ENCODE results near the gene DUSP6.

The DUSP6 gene

GRCh38 chr12:89320735-89321134 lies 31.6 kb downstream of the DUSP6 start:
- Histone ChIP-seq H3K27me3 (ENCODE audit: control insufficient read depth, insufficient read depth, low read length) (no peaks in the 10 kb centered on the region), H3K9me3 (replicated peaks; ENCODE audit: low read length) (no peaks in the 10 kb centered on the region), H3K4me3 (ENCODE audit: low read length) (no peak overlapping the region), H3K4me1 (ENCODE audit: control insufficient read depth, insufficient read depth, low read length) (no peaks in the 10 kb centered on the region), H3K4me2 (ENCODE audit: low read length) (no peak overlapping the region), H3K36me3 (ENCODE audit: insufficient read depth, low read length) (no peaks in the 10 kb centered on the region), H3K9ac (ENCODE audit: low read depth, low read length) (no peak overlapping the region)

GRCh38 chr12:89319606-89320005 lies 32.7 kb downstream of the DUSP6 start:
- Histone ChIP-seq H3K4me1 (ENCODE audit: control insufficient read depth, insufficient read depth, low read length) (no peaks in the 10 kb centered on the region), H3K4me3 (ENCODE audit: low read length) (no peak overlapping the region), H3K36me3 (ENCODE audit: insufficient read depth, low read length) (no peaks in the 10 kb centered on the region), H3K9ac (ENCODE audit: low read depth, low read length) (no peak overlapping the region), H3K4me2 (ENCODE audit: low read length) (no peak overlapping the region), H3K27me3 (ENCODE audit: control insufficient read depth, insufficient read depth, low read length) (no peaks in the 10 kb centered on the region), H3K9me3 (replicated peaks; ENCODE audit: low read length) (no peaks in the 10 kb centered on the region)

- Histone ChIP-seq H3K4me2 (ENCODE audit: low read length) (no peak overlapping the region), H3K9ac (ENCODE audit: low read depth, low read length) (no peak overlapping the region), H3K36me3 (ENCODE audit: insufficient read depth, low read length) (no peaks in the 10 kb centered on the region), H3K9me3 (replicated peaks; ENCODE audit: low read length) (no peaks in the 10 kb centered on the region), H3K27me3 (ENCODE audit: control insufficient read depth, insufficient read depth, low read length) (no peaks in the 10 kb centered on the region), H3K4me1 (ENCODE audit: control insufficient read depth, insufficient read depth, low read length) (no peaks in the 10 kb centered on the region), H3K4me3 (ENCODE audit: low read length) (no peak overlapping the region)
Measured at GRCh38 chr12:89319122-89319521, 33.2 kb downstream of the DUSP6 start.

- Histone ChIP-seq H3K36me3 (ENCODE audit: insufficient read depth, low read length) (no peaks in the 10 kb centered on the region), H3K27me3 (ENCODE audit: control insufficient read depth, insufficient read depth, low read length) (no peaks in the 10 kb centered on the region), H3K9me3 (replicated peaks; ENCODE audit: low read length) (no peaks in the 10 kb centered on the region), H3K4me2 (ENCODE audit: low read length) (no peak overlapping the region), H3K4me1 (ENCODE audit: control insufficient read depth, insufficient read depth, low read length) (no peaks in the 10 kb centered on the region), H3K9ac (ENCODE audit: low read depth, low read length) (no peak overlapping the region), H3K4me3 (ENCODE audit: low read length) (no peak overlapping the region)
Measured at GRCh38 chr12:89316705-89317139, 35.6 kb downstream of the DUSP6 start.

GRCh38 chr12:89314060-89314761 lies 38.1 kb downstream of the DUSP6 start:
- Histone ChIP-seq H3K27me3 (ENCODE audit: control insufficient read depth, insufficient read depth, low read length) (no peaks in the 10 kb centered on the region), H3K36me3 (ENCODE audit: insufficient read depth, low read length) (no peaks in the 10 kb centered on the region), H3K4me3 (ENCODE audit: low read length) (no peak overlapping the region), H3K4me1 (ENCODE audit: control insufficient read depth, insufficient read depth, low read length) (no peaks in the 10 kb centered on the region), H3K4me2 (ENCODE audit: low read length) (no peak overlapping the region), H3K9me3 (replicated peaks; ENCODE audit: low read length) (no peaks in the 10 kb centered on the region), H3K9ac (ENCODE audit: low read depth, low read length) (no peak overlapping the region)

- Histone ChIP-seq H3K4me2 (ENCODE audit: low read length) (no peak overlapping the region), H3K9me3 (replicated peaks; ENCODE audit: low read length) (no peaks in the 10 kb centered on the region), H3K4me1 (ENCODE audit: control insufficient read depth, insufficient read depth, low read length) (no peaks in the 10 kb centered on the region), H3K27me3 (ENCODE audit: control insufficient read depth, insufficient read depth, low read length) (no peaks in the 10 kb centered on the region), H3K4me3 (ENCODE audit: low read length) (no peak overlapping the region), H3K36me3 (ENCODE audit: insufficient read depth, low read length) (no peaks in the 10 kb centered on the region), H3K9ac (ENCODE audit: low read depth, low read length) (no peak overlapping the region)
Measured at GRCh38 chr12:89311703-89312293, 40.5 kb downstream of the DUSP6 start.

- H3K4me1 ChIP-seq (ENCODE audit: control insufficient read depth, insufficient read depth, low read length): no peaks in the 10 kb centered on the region
- H3K4me3 ChIP-seq (ENCODE audit: low read length): no peak overlapping the region
Measured at GRCh38 chr12:89309815-89310214, 42.5 kb downstream of the DUSP6 start.

GRCh38 chr12:89309440-89309802 lies 42.9 kb downstream of the DUSP6 start:
- H3K4me3 ChIP-seq (ENCODE audit: low read length): no peak overlapping the region
- no peaks in the 10 kb centered on the region for H3K27me3 ChIP-seq (ENCODE audit: control insufficient read depth, insufficient read depth, low read length)
- H3K4me1 ChIP-seq (ENCODE audit: control insufficient read depth, insufficient read depth, low read length): no peaks in the 10 kb centered on the region
- H3K9me3 ChIP-seq (replicated peaks; ENCODE audit: low read length): no peaks in the 10 kb centered on the region
- H3K4me2 ChIP-seq (ENCODE audit: low read length): no peak overlapping the region
- no peak overlapping the region for H3K9ac ChIP-seq (ENCODE audit: low read depth, low read length)
- no peaks in the 10 kb centered on the region for H3K36me3 ChIP-seq (ENCODE audit: insufficient read depth, low read length)

More at GRCh38 chr12:89309815-89310214, 42.5 kb downstream of the DUSP6 start:
- H3K27me3 ChIP-seq (ENCODE audit: control insufficient read depth, insufficient read depth, low read length): no peaks in the 10 kb centered on the region
- H3K4me2 ChIP-seq (ENCODE audit: low read length): no peak overlapping the region
- no peaks in the 10 kb centered on the region for H3K9me3 ChIP-seq (replicated peaks; ENCODE audit: low read length)
- H3K9ac ChIP-seq (ENCODE audit: low read depth, low read length): no peak overlapping the region
- no peaks in the 10 kb centered on the region for H3K36me3 ChIP-seq (ENCODE audit: insufficient read depth, low read length)

- Histone ChIP-seq H3K9ac (ENCODE audit: low read depth, low read length) (no peak overlapping the region), H3K36me3 (ENCODE audit: insufficient read depth, low read length) (no peaks in the 10 kb centered on the region), H3K4me3 (ENCODE audit: low read length) (no peak overlapping the region), H3K4me2 (ENCODE audit: low read length) (no peak overlapping the region), H3K4me1 (ENCODE audit: control insufficient read depth, insufficient read depth, low read length) (no peaks in the 10 kb centered on the region), H3K9me3 (replicated peaks; ENCODE audit: low read length) (no peaks in the 10 kb centered on the region), H3K27me3 (ENCODE audit: control insufficient read depth, insufficient read depth, low read length) (no peaks in the 10 kb centered on the region)
Measured at GRCh38 chr12:89307474-89308253, 44.6 kb downstream of the DUSP6 start.

GRCh38 chr12:89306827-89307473 lies 45.4 kb downstream of the DUSP6 start:
- Histone ChIP-seq H3K4me1 (ENCODE audit: control insufficient read depth, insufficient read depth, low read length) (no peaks in the 10 kb centered on the region), H3K9me3 (replicated peaks; ENCODE audit: low read length) (no peaks in the 10 kb centered on the region), H3K9ac (ENCODE audit: low read depth, low read length) (no peak overlapping the region), H3K4me3 (ENCODE audit: low read length) (no peak overlapping the region), H3K36me3 (ENCODE audit: insufficient read depth, low read length) (no peaks in the 10 kb centered on the region), H3K27me3 (ENCODE audit: control insufficient read depth, insufficient read depth, low read length) (no peaks in the 10 kb centered on the region), H3K4me2 (ENCODE audit: low read length) (no peak overlapping the region)

- no peak overlapping the region for H3K4me2 ChIP-seq (ENCODE audit: low read length)
- no peaks in the 10 kb centered on the region for H3K4me1 ChIP-seq (ENCODE audit: control insufficient read depth, insufficient read depth, low read length)
- H3K36me3 ChIP-seq (ENCODE audit: insufficient read depth, low read length): no peaks in the 10 kb centered on the region
- H3K9me3 ChIP-seq (replicated peaks; ENCODE audit: low read length): no peaks in the 10 kb centered on the region
- H3K4me3 ChIP-seq (ENCODE audit: low read length): no peak overlapping the region
- no peak overlapping the region for H3K9ac ChIP-seq (ENCODE audit: low read depth, low read length)
- H3K27me3 ChIP-seq (ENCODE audit: control insufficient read depth, insufficient read depth, low read length): no peaks in the 10 kb centered on the region
Measured at GRCh38 chr12:89305373-89305772, 46.9 kb downstream of the DUSP6 start.
